ENCODE measurements around the gene SLC9A3.

SLC9A3 gene

GRCh38 chr5:540071-540905 is 16.0 kb upstream of the SLC9A3 start:
- no peak overlapping the region for H3K27ac ChIP-seq
- no peak overlapping the region for H3K4me3 ChIP-seq

- Histone ChIP-seq H3K4me3 (no peak overlapping the region), H3K27ac (no peak overlapping the region)
These were observed 15.3 kb upstream of the SLC9A3 start for GRCh38 chr5:539469-540070.

- no peak overlapping the region for H3K4me3 ChIP-seq
- H3K27ac ChIP-seq, result no peak overlapping the region
These were observed 14.7 kb upstream of the SLC9A3 start for GRCh38 chr5:538801-539468.

DNA sequence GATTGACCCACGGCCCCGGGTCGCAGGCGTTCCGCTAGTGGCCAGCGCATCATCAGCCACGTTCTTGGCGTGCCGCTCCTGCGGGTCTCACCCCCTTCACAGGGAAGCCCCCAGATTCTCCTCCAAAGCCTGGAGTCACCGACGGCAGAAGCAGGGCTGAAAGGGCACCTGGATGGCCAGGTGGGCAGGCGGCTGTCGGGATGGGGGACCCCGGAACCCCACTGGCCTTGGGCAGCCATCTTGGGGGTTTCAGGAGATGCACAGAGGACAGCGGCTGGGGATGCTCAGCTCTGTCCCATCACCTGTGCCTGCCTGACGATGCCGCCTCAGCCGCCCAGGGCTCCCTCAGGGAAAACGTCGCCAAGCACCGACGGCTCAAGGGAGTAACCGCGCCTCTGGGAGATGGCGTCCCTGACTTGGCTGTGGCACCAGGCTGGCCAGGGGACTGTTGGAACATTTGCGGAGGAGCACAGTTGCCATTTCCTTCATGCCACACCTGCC is 14.1 kb upstream of the SLC9A3 start:
- no peak overlapping the region for H3K27ac ChIP-seq
- H3K4me3 ChIP-seq, result no peak overlapping the region

DNA sequence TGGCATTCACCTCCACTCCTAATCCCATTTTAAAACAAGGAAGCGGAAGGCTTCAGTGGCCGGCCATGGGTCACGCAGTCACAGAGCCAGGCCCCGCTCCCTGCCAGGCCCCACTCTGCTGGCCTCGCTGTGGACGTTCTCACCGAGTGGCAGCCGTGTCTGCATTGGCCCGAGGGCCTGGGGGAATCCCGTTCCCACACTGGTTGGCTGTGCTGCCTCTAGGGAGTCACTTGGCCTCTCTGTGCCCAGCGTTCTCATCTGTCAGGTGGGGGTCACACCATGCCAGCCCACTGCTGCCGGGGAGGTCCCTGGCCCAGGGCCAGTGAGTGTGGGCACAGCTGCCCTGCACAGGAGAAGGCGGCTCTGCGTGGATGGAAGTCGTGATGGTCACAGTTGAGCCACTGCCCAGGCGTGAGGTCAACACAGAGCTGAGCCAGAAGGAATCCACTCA is 13.4 kb upstream of the SLC9A3 start:
- no peak overlapping the region for H3K27ac ChIP-seq
- no peak overlapping the region for H3K4me3 ChIP-seq

GRCh38 chr5:537098-537497 is 12.8 kb upstream of the SLC9A3 start:
- Histone ChIP-seq H3K27ac (no peak overlapping the region), H3K4me3 (no peak overlapping the region)

- Histone ChIP-seq H3K4me3 (no peak overlapping the region), H3K27ac (no peak overlapping the region)
These were observed 11.8 kb upstream of the SLC9A3 start for GRCh38 chr5:535846-536698.

- Histone ChIP-seq H3K4me3 (no peak overlapping the region), H3K27ac (no peak overlapping the region)
These were observed 10.8 kb upstream of the SLC9A3 start for GRCh38 chr5:534743-535671.

DNA sequence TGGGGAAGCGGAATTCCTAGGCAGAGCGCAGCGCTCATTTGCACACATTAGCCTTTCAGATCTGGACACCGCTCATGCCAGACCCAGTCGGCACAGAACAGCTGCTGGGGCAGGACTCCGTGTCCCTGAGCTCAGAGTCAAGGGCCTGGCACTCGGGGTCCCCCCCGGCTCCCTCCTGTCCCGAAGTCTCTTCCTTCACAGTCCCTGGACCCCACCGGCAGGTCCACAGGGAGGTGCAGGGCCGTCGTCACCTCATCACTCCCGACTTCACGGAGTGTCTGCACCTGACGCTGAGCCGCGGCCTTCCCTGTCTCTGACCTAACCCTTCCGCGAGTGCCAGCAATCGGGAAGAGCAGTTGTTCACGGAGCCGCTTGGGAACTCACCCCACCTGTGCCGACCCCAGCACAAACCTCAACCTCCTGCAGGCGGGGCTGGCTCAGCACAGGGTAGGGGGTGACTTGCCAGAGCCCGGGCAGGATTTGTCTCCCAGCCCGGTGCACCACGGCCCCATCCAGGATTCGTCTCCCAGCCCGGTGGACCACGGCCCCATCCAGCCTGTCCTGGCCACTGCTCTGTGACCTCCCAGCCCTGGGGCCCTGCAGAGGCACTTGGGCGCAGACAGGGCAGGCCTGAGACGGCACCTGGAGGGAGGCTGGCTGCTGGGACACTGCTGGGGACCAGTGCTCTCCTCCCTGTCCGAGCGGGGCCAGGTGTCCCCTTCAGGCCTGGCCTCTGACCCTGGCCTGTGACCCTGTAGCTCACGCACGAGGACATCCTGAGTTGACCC is 9.9 kb upstream of the SLC9A3 start:
- no peak overlapping the region for H3K4me3 ChIP-seq
- no peak overlapping the region for H3K27ac ChIP-seq

DNA sequence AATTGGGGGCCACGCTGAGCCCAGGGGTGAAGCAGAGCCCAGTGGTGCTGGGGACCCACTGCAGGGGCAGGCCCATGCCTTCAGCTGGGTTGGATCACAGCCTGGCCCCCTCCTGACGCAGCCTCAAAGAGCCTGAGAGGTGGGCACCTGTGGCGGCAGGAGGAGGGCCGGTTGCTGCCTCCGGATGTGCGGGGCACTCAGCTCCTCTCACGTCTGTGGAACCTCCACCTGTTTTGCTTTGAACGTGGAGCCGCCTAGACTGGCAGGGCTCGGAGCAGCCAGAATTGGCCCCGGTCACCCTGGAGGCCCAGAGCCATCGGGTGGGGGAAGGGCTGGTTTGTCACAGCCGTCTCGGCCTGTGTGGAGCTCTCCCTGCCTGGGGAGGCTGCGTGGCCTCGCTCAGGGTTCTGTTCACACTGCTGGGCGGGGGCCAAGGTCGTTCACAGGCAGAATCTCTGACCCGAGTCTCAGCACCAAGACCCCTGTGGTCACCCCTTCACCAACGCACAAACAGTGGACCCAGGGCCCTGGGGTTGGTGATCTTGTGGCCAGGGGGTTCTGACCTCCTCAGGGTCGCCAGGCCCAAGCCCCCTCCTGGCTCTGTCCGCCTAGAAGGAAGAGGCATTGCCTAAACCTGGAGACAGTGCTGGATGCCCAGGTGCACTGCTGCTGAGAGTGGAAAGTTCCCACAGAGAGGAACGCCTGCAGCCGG is 9.2 kb upstream of the SLC9A3 start:
- H3K27ac ChIP-seq, result no peak overlapping the region
- no peak overlapping the region for H3K4me3 ChIP-seq

DNA sequence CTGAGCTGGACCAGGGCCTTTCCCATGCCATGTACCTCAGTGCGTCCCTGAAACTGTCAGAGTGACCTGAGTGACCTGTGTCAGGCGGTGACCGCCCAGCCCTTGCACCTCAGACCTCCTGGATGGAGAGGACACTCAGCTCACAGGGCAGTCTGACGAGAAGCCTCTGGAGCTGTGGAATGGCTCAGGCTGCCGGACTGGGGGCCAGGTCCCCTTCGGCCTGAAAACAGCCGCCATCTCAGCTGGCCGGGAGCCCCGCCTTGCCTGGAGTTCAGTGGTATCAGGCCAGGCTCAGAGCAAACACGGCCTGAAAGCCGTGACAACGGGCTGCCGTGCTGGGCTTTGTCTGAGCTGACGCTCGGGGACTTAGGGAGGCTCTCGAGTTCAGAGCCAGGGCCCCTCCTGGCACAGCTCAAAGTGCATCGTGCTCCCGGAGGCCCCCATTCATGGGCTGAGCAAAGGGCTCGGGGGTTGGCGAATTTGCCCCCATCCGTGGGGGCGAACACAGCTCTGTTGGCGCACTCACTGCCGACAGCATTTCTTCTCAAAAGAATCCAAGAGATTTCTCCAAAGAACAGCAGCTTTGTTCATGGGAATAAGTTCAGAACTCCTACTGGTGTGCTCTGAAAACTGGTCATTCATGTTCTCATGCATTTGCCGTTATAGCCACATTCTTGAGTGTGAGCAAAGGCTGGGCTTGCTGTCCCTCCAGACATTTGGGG is 8.4 kb upstream of the SLC9A3 start:
- Histone ChIP-seq H3K4me3 (no peak overlapping the region), H3K27ac (no peak overlapping the region)

- no peak overlapping the region for H3K4me3 ChIP-seq
- no peak overlapping the region for H3K27ac ChIP-seq
These were observed 7.6 kb upstream of the SLC9A3 start for GRCh38 chr5:531749-532315.

DNA sequence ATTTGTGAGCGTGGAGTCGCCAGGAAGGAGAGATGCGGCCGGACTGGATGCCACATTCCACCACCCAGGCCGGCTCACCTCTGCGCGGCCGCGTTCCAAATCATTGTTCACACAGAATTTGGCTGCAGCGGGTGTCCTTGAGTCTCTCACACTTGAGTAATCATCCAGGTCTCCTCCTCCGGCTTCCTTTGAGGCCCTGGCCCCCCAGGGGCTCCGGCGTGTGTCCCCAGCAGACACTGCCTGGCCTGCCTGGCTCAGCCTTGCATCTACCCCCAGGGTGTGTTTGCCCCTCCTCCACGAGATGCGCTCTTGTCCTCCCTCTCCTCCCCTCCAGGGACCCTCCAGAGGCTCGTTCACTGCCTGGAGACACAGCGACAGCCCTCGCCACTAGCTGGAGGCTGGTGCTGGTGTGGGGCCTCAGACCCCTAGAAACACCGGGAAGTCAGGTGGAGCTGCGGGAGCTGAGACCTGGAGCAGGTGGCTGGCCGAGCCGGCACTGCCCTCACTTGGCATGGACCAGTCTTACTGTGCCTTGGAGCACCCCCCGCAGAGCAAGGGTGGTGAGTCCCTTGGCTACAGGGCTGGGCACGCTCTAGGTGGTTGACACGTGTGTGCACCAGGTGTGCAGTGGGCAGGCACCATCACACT is 7.0 kb upstream of the SLC9A3 start:
- no peak overlapping the region for H3K4me3 ChIP-seq
- H3K27ac ChIP-seq, result no peak overlapping the region

GRCh38 chr5:530001-530955 is 6.0 kb upstream of the SLC9A3 start:
- no peak overlapping the region for H3K27ac ChIP-seq

More at GRCh38 chr5:530001-530955, 6.0 kb upstream of the SLC9A3 start:
- no peak overlapping the region for H3K4me3 ChIP-seq
